ENCODE measurements around the gene PARM1. TPM values are rescaled to one million over a fixed set of nuclear protein-coding genes. Genes with fewer than 3 reads are reported as not detected.

PARM1 gene
- total RNA-seq, 1 donor from 2014 or later: 116 TPM

GRCh38 chr4:74950200-74950599 is 17.3 kb downstream of the PARM1 start:
- H3K27ac ChIP-seq: no peak overlapping the region
- no peaks in the 10 kb centered on the region for H3K9me3 ChIP-seq
- no peak for TF ChIP-seq CTCF (IDR thresholded peaks at IDR 0.05)
- no peak overlapping the region for H3K4me3 ChIP-seq
- H3K4me1 ChIP-seq: peaks cover 0 to 2% of the 10 kb centered on the region in 2 donors
- H3K36me3 ChIP-seq: no peaks in the 10 kb centered on the region
- intact Hi-C loops (cut with DNase I): no loop called here
- no peak for DNase-seq (ENCODE audit: low spot score in 2 of 2)
- H3K27me3 ChIP-seq: no peaks in the 10 kb centered on the region

GRCh38 chr4:74950882-74951281 is 18.0 kb downstream of the PARM1 start:
- no peak for DNase-seq (ENCODE audit: low spot score in 2 of 2)
- Histone ChIP-seq H3K27ac (no peak overlapping the region), H3K4me1 (peaks cover 0 to 2% of the 10 kb centered on the region in 2 donors), H3K36me3 (no peaks in the 10 kb centered on the region), H3K9me3 (no peaks in the 10 kb centered on the region), H3K4me3 (no peak overlapping the region), H3K27me3 (no peaks in the 10 kb centered on the region)
- intact Hi-C loops (cut with DNase I): no loop called here
- TF ChIP-seq CTCF (IDR thresholded peaks at IDR 0.05): no peak

DNA sequence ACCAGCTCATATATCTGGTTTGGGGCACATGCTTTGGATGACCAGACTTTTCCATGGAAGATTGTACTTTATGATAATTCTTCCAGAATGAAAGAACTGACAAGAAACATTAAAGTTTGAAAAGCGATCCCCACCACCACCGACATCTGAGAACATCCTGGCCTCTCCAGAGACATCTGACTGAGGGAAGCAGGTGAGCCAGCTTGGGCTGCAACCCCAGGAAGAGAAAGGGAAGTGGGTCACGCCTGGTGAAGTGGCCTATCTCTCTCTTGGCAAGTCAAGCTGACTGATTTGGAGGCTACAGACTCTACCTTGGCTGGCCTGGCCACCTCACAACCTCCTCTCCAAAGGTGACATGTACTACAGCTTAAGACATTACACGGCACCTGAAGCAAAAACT is 20.7 kb downstream of the PARM1 start:
- no peaks in the 10 kb centered on the region for H3K4me1 ChIP-seq
- no peak for TF ChIP-seq CTCF (IDR thresholded peaks at IDR 0.05)
- no peak for DNase-seq (ENCODE audit: low spot score in 2 of 2)
- H3K36me3 ChIP-seq: no peaks in the 10 kb centered on the region
- no peaks in the 10 kb centered on the region for H3K27me3 ChIP-seq
- intact Hi-C loops (cut with DNase I): no loop called here
- H3K27ac ChIP-seq: no peak overlapping the region
- H3K4me3 ChIP-seq: no peak overlapping the region
- no peaks in the 10 kb centered on the region for H3K9me3 ChIP-seq

DNA sequence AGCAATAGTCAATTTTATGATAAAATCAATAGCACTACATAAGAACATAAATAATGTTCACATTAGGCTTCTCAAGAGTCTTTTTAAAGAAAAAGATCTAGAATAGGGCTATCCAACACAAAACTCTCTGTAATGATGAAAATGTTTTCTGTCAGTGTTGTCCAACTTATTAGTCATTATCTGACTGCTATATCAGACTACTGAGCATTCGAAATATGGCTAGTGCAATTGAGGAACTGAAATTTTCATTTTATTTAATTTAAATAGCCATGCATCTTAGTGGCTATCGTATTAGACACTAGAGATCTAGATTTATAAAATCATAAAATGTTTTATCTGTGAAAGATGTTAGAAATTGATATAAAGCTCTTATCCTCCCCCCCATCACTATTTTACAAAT is 26.0 kb downstream of the PARM1 start:
- Histone ChIP-seq H3K27me3 (no peaks in the 10 kb centered on the region), H3K36me3 (no peaks in the 10 kb centered on the region), H3K4me1 (no peaks in the 10 kb centered on the region), H3K9me3 (peaks cover 0 to 14% of the 10 kb centered on the region in 2 donors), H3K27ac (no peak overlapping the region), H3K4me3 (no peak overlapping the region)
- no peak for DNase-seq (ENCODE audit: low spot score in 2 of 2)
- no peak for TF ChIP-seq CTCF (IDR thresholded peaks at IDR 0.05)
- intact Hi-C loops (cut with DNase I): no loop called here

DNA sequence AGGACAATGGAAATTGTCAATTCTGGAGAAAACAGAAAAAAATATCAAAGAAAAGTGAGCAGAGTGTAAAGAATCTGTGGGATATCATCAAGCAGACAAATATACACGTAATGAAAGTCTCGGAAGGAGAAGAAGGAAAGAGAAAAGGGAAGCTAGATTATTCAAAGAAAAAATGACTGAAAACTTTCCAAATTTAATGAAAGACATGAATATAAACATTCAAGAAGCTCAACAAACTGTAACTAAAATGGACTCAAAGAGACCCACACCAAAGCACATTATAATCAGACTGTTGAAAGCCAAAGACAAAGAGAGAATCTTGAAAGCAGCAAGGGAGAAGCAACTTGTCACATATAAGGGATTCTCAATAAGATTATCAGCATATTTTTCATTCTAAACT is 28.3 kb downstream of the PARM1 start:
- DNase-seq (ENCODE audit: low spot score in 2 of 2): no peak
- no peak overlapping the region for H3K4me3 ChIP-seq
- no peaks in the 10 kb centered on the region for H3K36me3 ChIP-seq
- H3K4me1 ChIP-seq: no peaks in the 10 kb centered on the region
- peaks cover 0 to 14% of the 10 kb centered on the region in 2 donors for H3K9me3 ChIP-seq
- H3K27ac ChIP-seq: no peak overlapping the region
- intact Hi-C loops (cut with DNase I): no loop called here
- no peaks in the 10 kb centered on the region for H3K27me3 ChIP-seq
- TF ChIP-seq CTCF (IDR thresholded peaks at IDR 0.05): no peak

GRCh38 chr4:74962584-74962983 is 29.7 kb downstream of the PARM1 start:
- DNase-seq (ENCODE audit: low spot score in 2 of 2): no peak
- peaks cover 0 to 14% of the 10 kb centered on the region in 2 donors for H3K9me3 ChIP-seq
- no peaks in the 10 kb centered on the region for H3K27me3 ChIP-seq
- intact Hi-C loops (cut with DNase I): no loop called here
- no peak overlapping the region for H3K4me3 ChIP-seq
- no peak overlapping the region for H3K27ac ChIP-seq
- peaks cover 0 to 7% of the 10 kb centered on the region in 2 donors for H3K4me1 ChIP-seq
- TF ChIP-seq CTCF (IDR thresholded peaks at IDR 0.05): no peak
- H3K36me3 ChIP-seq: no peaks in the 10 kb centered on the region
